GM19193 (cell line): Measurements from ENCODE around the gene FUT8.

ENCODE experiments used
- POLR2A ChIP-seq: IDR thresholded peaks from 4 replicates; pipeline ENCODE4 v1.6.1; 2011; ENCODE audit not compliant: insufficient read depth, insufficient read length; ENCODE audit errors: extremely low read depth

The FUT8 gene

GRCh38 chr14:65632487-65632886, 220.0 kb downstream of the FUT8 start:
- no peak for TF ChIP-seq POLR2A

DNA sequence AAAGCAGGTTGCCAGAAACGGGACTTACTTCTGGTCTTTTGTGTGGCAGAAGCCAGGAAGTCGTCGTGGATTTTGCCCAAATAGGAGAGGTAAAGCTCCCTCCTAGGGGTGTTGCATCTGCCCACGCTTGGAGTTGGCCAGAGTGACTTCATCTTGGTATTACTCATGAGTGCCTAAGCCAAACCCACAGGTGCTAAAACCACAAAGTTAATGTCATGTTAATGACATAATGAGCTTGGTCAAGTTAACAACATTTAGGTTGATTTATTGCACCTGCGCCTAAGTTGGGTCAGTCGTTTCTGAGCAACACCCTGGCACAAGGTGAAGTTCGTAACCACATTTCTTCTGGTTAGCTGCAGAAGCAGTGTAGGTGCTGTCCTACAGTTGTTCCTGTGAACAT, 225.2 kb downstream of the FUT8 start:
- no peak for TF ChIP-seq POLR2A

DNA sequence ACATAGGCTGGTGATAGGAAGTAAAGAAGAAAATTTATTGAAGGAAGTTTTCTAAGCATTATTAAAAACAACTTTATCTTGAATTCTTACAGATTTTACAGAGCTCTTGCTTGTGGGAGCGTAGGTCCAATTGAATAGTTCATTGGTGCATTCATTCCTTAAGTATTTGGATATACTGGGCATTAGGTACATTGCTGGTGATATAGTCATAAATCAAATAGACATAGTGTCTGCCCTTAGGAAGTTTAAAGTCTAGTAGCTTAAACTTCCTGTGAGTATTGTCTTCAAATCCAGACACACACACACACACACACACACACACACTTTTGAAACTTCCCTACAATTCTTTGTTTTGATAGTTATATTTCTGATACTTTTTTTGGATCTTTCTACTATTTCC, 226.7 kb downstream of the FUT8 start:
- TF ChIP-seq POLR2A = no peak

DNA sequence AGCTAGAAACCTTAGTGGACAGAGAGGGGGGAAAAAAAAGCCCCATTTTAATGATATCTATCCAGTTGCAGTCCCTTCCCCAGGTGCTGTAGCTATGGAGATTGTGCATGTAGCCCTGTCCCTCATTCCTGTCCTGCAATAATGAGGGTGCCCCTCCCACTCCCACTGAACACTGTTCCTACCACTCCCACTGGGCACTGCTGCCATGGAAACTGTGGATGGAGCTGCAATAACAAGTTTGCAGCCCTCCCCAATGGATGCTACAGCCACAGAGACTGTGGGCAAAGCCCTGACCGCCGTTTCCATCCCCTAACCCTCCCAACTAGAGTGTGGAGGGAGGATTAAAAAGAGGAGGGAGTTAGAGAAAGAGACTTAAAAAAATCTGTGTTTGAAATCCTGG, 238.3 kb downstream of the FUT8 start:
- no peak for TF ChIP-seq POLR2A

GRCh38 chr14:65656554-65656953, 244.0 kb downstream of the FUT8 start:
- TF ChIP-seq POLR2A = no peak

DNA sequence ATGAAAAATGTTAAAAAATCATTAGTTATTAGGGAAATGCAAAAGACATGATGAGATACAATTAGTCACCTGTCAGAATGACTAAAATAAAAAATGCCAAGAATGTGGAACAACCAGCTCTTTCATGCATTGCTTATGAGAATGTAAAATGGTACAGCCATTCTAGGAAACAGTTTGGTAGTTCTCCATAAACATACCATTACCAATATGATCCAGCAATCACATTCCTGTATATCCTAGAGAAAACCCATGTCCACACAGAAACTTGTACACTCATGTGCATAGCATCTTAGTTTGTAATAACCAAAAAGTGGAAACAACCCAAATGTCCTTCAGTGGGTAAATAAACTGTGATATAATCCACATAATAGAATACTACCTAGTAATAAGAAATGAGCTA, 245.7 kb downstream of the FUT8 start:
- no peak for TF ChIP-seq POLR2A

DNA sequence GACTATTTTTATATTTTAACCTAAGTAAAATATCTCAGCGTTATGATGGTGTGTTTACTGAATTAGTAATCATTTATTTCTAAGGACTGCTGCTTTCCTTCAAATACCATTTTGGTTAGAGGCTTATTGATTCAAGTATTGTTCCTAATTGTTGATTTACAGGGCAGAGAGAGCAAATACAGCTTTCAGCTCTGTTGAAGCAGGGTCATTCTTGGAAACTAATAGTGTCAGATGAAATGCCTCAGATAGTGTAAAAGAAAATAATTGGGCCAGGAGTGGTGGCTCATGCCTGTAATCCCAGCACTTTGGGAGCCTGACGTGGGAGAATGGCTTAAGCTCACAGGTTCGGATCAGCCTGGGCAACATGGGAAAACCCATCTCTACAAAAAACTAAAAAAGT, 249.3 kb downstream of the FUT8 start:
- TF ChIP-seq POLR2A = no peak

- no peak for TF ChIP-seq POLR2A
Observed at GRCh38 chr14:65664436-65664835, 251.9 kb downstream of the FUT8 start.

DNA sequence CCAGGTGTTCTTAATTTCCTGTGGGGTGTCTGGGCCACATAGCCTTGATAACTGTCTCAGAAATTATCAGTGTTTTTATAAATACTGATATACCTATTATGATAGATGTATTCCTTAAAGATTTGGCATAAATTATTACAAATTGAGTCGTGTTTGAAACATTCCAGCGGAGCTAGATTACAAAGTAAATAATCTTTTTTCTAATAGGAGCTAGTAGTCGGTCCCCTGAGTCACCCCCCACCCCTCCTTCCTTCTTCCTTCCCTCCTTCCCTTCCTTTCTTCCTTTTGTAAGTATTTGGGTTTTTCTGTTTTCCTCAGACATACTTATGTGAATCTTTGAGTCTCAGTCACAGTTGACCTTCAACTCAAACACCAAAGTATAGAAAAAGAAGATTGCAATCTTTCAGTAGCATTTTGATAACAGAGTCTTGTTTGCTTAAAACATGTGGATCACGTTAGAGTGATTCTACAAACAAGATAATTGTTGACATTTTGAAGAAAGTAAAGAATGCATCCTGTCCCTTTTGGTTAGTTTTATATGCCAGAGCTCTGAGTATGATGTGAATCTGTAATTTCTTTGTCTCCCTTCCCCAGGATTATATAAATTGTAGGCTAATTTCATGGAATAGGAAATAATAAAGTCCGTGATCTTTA, 264.0 kb downstream of the FUT8 start:
- TF ChIP-seq POLR2A = no peak

- TF ChIP-seq POLR2A = no peak
Observed at GRCh38 chr14:65685572-65685971, 273.0 kb downstream of the FUT8 start.

DNA sequence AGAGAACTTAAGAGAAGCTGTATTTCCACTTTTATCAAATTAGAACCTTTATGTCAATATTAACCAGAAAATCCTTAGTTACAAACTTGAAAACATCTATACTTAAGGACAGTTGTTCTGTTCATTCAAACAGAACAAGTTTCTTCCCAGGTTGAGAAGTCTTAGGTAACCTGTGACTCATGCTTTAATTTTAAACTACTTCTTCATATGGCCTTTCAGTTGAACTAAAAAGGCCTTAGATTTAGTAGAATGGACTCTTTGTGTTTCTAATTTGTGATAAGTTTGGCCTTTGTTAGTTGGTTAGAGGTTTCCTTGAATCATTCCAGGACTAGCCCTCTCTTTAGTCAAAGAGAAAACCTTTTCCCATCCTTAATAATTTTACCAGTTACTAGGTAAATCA, 274.2 kb downstream of the FUT8 start:
- TF ChIP-seq POLR2A = no peak

DNA sequence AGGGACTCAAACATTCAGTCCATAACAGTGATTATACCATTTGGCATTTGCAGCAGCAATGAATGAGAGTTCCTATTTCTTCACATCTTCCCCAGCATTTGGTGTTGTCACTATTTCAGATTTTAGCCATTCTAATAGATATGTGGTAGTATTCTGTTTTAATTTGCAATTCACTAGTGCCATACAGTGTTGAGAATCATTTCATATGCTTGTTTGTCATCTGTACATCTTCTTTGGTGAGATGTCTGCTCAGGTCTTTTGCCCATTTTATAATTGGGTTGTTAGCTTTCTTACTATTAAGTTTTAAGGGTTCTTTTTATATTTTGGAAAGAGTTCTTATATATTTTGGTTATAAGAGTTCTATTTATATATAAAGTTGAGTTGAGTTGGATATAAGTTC, 276.5 kb downstream of the FUT8 start:
- no peak for TF ChIP-seq POLR2A

DNA sequence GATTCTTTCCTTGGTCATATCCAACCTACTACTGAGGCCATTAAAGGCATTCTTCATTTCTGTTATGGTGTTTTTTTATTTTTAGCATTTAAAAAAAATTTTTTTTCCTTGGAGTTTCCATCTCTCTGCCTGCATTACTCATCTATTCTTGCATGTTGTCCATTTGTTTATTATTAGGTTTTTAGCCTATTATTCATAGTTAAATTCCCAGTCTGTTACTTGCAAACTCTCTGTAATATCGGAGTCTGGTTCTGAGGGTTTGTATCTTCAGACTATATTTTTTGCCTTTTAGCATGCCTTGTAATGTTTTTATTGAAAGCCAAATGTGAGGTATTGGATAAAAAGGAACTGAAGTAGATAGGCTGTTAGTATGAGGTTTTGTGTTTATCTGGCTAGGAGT, 284.3 kb downstream of the FUT8 start:
- TF ChIP-seq POLR2A = no peak

DNA sequence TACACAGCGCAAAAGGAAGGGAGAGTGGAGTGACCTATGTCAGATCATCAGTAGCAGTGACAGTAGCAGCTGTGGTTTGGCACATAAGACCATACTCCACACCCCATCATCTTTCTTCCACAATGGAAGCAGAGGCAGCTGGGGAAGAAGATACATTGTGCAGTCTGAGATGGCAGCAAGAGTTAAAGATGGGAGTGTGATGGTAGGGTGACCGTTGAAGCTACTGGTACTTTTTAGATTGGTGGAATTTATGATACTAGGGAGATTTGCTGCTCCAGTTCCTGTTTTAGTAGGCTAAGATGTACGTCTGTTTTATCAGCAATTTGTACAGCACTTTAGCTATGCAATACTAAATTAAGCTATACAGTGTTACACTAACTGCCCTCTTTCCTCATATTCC, 291.0 kb downstream of the FUT8 start:
- no peak for TF ChIP-seq POLR2A

GRCh38 chr14:65703996-65704395, 291.5 kb downstream of the FUT8 start:
- TF ChIP-seq POLR2A = no peak

GRCh38 chr14:65704437-65704836, 291.9 kb downstream of the FUT8 start:
- TF ChIP-seq POLR2A = no peak

- no peak for TF ChIP-seq POLR2A
Observed at GRCh38 chr14:65704850-65705249, 292.3 kb downstream of the FUT8 start.

DNA sequence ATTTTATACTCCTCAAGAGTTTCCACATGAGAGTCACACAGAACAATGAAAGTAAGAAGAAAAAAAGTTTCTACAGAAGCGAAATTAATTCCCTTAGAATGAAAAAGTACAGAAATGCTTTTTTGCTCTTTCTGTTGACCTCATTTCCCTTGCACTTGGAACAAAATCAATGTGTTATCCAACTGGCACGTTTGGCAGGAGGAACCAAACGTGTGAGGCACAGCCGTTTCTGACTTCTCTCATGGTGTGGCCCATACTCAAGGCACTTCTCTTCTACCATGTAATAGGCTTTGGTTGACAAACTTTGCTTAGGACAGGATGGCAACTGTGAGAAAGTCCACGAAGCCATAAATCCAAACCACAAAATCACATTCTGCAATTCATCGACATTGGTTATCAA, 297.0 kb downstream of the FUT8 start:
- TF ChIP-seq POLR2A = no peak

GRCh38 chr14:65718629-65719028, 306.1 kb downstream of the FUT8 start:
- no peak for TF ChIP-seq POLR2A
